ENCODE measurements around the gene MUL1.

Gene MUL1

DNA sequence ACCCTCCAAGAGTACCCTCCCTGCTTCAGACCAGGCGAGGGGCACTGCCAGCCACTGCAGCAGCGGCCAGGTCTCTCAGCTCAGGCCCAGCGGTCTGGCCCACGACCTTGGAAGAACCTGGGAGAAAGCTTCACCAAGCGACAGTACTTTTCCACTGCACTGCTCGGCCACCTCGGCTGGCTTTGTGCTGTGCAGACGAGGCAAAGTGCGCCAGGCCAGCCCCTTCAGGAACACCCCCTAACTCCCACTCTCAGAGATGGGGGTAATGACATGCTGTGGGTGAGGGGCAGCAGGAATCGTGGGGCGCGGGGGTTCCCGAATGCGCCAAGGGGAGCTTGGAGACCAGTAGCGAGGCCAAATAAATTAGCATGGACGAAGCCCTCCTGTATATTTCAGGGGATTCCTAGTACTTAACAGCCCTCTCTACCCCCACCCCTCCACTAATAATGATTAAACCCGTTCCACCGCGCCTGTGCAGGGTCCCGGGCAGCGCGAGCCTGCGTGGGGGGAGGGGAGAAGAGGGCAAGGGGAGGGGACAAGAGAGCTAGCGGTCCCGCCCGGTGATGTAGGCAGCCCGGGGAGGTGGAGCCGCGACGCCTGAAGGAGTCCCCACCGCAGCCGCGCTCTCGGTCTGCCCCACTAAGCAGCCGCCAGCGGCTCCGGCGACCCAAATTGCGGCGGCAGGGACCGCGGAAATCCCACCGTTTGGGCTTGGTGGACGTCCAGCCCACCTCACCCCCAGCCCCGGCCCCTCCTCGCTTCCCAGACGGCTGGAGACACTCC, 44.2 kb upstream of the MUL1 start, which contains the start of gene FAM43B:
TSS of gene FAM43B (plus strand) at position 629 of the 783 bp plus-strand sequence. CDS start 401 bp downstream, outside the sequence.
- TF ChIP-seq, protein P1, sequence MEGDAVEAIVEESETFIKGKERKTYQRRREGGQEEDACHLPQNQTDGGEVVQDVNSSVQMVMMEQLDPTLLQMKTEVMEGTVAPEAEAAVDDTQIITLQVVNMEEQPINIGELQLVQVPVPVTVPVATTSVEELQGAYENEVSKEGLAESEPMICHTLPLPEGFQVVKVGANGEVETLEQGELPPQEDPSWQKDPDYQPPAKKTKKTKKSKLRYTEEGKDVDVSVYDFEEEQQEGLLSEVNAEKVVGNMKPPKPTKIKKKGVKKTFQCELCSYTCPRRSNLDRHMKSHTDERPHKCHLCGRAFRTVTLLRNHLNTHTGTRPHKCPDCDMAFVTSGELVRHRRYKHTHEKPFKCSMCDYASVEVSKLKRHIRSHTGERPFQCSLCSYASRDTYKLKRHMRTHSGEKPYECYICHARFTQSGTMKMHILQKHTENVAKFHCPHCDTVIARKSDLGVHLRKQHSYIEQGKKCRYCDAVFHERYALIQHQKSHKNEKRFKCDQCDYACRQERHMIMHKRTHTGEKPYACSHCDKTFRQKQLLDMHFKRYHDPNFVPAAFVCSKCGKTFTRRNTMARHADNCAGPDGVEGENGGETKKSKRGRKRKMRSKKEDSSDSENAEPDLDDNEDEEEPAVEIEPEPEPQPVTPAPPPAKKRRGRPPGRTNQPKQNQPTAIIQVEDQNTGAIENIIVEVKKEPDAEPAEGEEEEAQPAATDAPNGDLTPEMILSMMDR (IDR thresholded peaks at IDR 0.05; ENCODE audit: poor library complexity, severe bottlenecking): no peak
- no peak for DNase-seq (ENCODE audit: low spot score)
- Histone ChIP-seq H3K27me3 (ENCODE audit: insufficient read depth, poor library complexity, severe bottlenecking) (peaks cover 31% of the 10 kb centered on the region), H3K27ac (ENCODE audit: poor library complexity, severe bottlenecking) (no peak within 1 kb of the TSS), H3K9me3 (ENCODE audit: severe bottlenecking) (no peaks in the 10 kb centered on the region), H3K4me1 (ENCODE audit: insufficient read depth, poor library complexity, severe bottlenecking) (no peaks in the 10 kb centered on the region), H3K36me3 (ENCODE audit: low read depth) (no peaks in the 10 kb centered on the region), H3K4me3 (ENCODE audit: severe bottlenecking) (peak within 1 kb of the TSS; percentile 21)
- ATAC-seq (ENCODE audit: low read depth): peak; percentile 70

DNA sequence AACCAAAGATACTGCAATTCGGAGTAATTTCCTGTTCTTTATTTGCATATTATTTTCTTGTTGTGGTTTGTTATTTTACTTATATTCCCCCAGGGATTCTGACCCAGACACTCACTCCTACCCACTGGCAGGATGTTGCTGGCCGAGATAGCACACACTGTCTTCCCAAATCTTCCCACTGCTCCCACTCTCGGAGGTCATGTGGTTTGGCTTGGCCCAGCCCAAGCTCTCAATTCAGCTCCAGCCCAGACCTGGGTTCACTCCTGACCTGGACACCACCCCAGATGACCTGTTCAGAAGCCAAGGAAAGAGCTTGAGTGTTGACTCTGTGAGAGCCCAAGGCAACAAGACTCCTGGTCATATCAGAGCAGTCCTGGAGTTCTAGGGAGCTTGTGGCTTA, 43.2 kb upstream of the MUL1 start:
- TF ChIP-seq, protein P1 (IDR thresholded peaks at IDR 0.05; ENCODE audit: poor library complexity, severe bottlenecking): no peak
- H3K36me3 ChIP-seq (ENCODE audit: low read depth): no peaks in the 10 kb centered on the region
- DNase-seq (ENCODE audit: low spot score) (no peak), ATAC-seq (ENCODE audit: low read depth) (no peak)
- no peak overlapping the region for H3K27ac ChIP-seq (ENCODE audit: poor library complexity, severe bottlenecking)
- H3K9me3 ChIP-seq (ENCODE audit: severe bottlenecking): no peaks in the 10 kb centered on the region
- peaks cover 31% of the 10 kb centered on the region for H3K27me3 ChIP-seq (ENCODE audit: insufficient read depth, poor library complexity, severe bottlenecking)
- H3K4me3 ChIP-seq (ENCODE audit: severe bottlenecking): no peak overlapping the region
- no peaks in the 10 kb centered on the region for H3K4me1 ChIP-seq (ENCODE audit: insufficient read depth, poor library complexity, severe bottlenecking)

DNA sequence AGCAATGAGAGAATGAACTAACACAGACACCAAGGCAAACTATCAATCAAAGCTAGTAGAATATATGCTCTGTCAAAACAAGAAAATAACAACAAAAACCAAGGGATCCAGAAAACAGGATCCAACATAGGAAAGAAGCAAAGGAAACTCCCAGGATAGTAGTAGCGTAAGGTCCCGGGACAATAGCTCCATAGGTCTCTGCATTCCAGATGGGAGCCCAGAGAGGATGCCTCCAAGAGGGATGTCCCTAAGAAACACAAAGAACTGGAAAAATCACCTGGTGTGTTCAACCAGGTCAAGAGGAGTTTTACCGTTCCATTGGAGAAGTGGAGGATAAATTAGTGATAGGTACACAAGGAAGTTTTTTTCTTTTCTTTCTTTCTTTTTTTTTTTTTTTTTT, 38.7 kb upstream of the MUL1 start:
- DNase-seq (ENCODE audit: low spot score): no peak
- peaks cover 9% of the 10 kb centered on the region for H3K27me3 ChIP-seq (ENCODE audit: insufficient read depth, poor library complexity, severe bottlenecking)
- H3K27ac ChIP-seq (ENCODE audit: poor library complexity, severe bottlenecking): no peak overlapping the region
- TF ChIP-seq, protein P1 (IDR thresholded peaks at IDR 0.05; ENCODE audit: poor library complexity, severe bottlenecking): no peak
- H3K4me3 ChIP-seq (ENCODE audit: severe bottlenecking): no peak overlapping the region
- no peak for ATAC-seq (ENCODE audit: low read depth)
- H3K4me1 ChIP-seq (ENCODE audit: insufficient read depth, poor library complexity, severe bottlenecking): no peaks in the 10 kb centered on the region
- H3K36me3 ChIP-seq (ENCODE audit: low read depth): no peaks in the 10 kb centered on the region
- H3K9me3 ChIP-seq (ENCODE audit: severe bottlenecking): no peaks in the 10 kb centered on the region

DNA sequence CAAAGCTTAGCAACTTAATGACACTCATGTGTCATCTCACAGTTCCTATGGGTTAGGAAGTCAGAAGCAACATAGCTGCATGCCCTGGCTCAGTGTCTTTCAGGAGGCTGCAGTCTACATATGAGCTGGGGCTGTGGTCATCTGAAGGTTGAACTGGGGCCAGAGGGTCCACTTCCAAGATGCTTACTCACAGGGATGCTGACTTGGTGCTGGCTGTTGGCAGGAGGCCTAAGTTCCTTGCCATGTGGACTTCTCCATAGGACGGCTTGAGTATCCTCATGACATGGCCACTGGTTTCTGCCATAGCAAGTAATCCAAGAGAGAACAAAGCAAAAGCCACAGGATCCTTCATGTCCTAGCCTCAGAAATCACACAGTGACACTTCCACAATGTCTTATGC, 32.3 kb upstream of the MUL1 start:
- Histone ChIP-seq H3K4me3 (ENCODE audit: severe bottlenecking) (no peak overlapping the region), H3K9me3 (ENCODE audit: severe bottlenecking) (no peaks in the 10 kb centered on the region), H3K27ac (ENCODE audit: poor library complexity, severe bottlenecking) (no peak overlapping the region), H3K27me3 (ENCODE audit: insufficient read depth, poor library complexity, severe bottlenecking) (no peaks in the 10 kb centered on the region), H3K4me1 (ENCODE audit: insufficient read depth, poor library complexity, severe bottlenecking) (no peaks in the 10 kb centered on the region), H3K36me3 (ENCODE audit: low read depth) (no peaks in the 10 kb centered on the region)
- ATAC-seq (ENCODE audit: low read depth) (no peak), DNase-seq (ENCODE audit: low spot score) (no peak)
- TF ChIP-seq, protein P1 (IDR thresholded peaks at IDR 0.05; ENCODE audit: poor library complexity, severe bottlenecking): no peak
